HUES64 (cell line): Measurements from ENCODE around the gene SH3BP4.

Experiments
- H3K27ac ChIP-seq: 2 replicates; pipeline ENCODE4 v1.7.0; 2013; ENCODE audit warnings: low read depth, low read length, inconsistent platforms
- H3K27me3 ChIP-seq: 2 replicates; pipeline ENCODE4 v1.6.1; 2013; ENCODE audit warnings: mild to moderate bottlenecking, low read length; ENCODE audit not compliant: insufficient read depth
- H3K36me3 ChIP-seq: 2 replicates; pipeline ENCODE4 v1.6.1; 2013; ENCODE audit warnings: mild to moderate bottlenecking, low read length; ENCODE audit not compliant: insufficient read depth
- H3K4me1 ChIP-seq: 2 replicates; pipeline ENCODE4 v1.6.1; 2013; ENCODE audit warnings: mild to moderate bottlenecking, low read length, moderate library complexity; ENCODE audit not compliant: insufficient read depth
- H3K4me3 ChIP-seq: 2 replicates; pipeline ENCODE4 v1.5.1; 2013; ENCODE audit warnings: mild to moderate bottlenecking, low read length, moderate library complexity
- H3K9ac ChIP-seq: 2 replicates; pipeline ENCODE4 v1.6.1; 2013; ENCODE audit warnings: mild to moderate bottlenecking, low read depth, low read length
- H3K9me3 ChIP-seq: 2 replicates; pipeline ENCODE4 v1.6.1; 2013; ENCODE audit warnings: low read depth, low read length; ENCODE audit not compliant: insufficient read depth
- WGBS: fragments of 150-250, 120-280 bp; methylation state at CpG from one replicate; pipeline ENCODE4 v1.1.7; 2013; ENCODE audit warnings: missing lambda C conversion rate; 5-methylcytosine and 5-hydroxymethylcytosine counted together

SH3BP4 gene

DNA sequence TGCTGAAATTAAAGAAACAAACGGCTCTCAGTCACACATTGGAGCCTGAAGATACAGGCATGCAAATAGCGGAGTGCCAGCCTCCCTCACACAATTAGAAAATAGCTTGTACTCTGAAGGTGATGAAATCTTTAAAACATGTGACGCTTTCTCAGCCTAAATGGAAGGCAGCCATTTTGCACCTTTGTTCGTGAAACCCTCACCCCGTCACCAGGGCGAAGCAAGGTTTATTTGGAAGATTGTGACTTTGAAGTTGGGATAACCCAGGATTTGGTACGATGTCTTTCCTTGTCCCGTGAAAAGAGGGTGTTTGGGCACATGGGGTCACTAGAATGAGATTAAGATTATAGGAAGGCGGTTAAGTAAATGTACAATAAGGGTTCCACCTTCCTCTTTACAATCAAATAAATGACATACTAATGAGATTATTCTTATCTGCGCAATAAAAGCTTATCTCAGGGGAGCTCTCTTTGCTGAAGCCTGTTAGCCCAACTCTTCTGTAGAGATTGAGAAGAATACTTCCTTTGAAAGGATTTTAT lies 4.2 kb downstream of the SH3BP4 start:
- Histone ChIP-seq H3K9ac (no peak overlapping the region), H3K4me3 (no peak overlapping the region), H3K4me1 (peaks cover 69% of the 10 kb centered on the region), H3K36me3 (no peaks in the 10 kb centered on the region; the same call in 1 of the 2 replicates), H3K9me3 (no peaks in the 10 kb centered on the region), H3K27me3 (peaks cover 11% of the 10 kb centered on the region), H3K27ac (no peak overlapping the region)
- WGBS: 84% methylated on average over 9 of the region's 10 CpGs

GRCh38 chr2:234957834-234958135 lies 6.0 kb downstream of the SH3BP4 start:
- Histone ChIP-seq H3K36me3 (no peaks in the 10 kb centered on the region; the same call in 1 of the 2 replicates), H3K4me1 (peaks cover 69% of the 10 kb centered on the region), H3K27ac (no peak overlapping the region), H3K27me3 (peaks cover 8% of the 10 kb centered on the region), H3K9me3 (no peaks in the 10 kb centered on the region), H3K9ac (no peak overlapping the region), H3K4me3 (no peak overlapping the region)
- WGBS: 63% methylated on average over 3 of the region's 3 CpGs

- H3K9ac ChIP-seq: no peak overlapping the region
Observed at GRCh38 chr2:234958311-234958710, 6.5 kb downstream of the SH3BP4 start.

DNA sequence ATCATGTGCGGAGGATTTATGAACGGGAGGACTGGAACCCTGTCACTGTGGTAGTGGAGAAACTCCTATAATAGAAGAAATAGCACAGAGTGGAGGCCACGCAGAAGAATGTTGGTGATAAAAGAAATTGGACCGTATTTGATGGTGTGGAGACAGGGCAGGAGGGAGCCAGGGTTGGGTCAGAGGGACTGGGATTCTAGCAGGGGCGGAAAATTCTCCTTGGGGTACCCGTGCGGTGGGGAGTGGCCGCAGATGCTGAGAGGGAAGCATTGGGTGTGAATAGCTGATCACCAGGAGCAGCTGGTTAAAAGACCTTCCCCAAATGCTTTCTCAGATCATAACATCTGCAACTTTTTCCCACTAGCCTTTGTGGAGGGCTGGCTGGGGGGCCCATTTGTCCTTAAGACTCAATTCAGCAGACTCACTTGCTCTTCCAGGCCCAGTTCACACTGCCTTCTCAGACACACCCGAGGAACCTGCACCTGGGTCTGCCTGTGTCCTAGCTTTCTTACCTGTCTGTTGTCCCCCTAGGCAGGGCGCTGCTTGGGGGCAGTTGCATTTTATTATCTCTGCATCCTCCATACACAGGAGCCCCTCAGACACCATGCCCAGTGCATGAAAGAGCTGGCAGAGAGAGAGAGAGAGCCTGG lies 7.1 kb downstream of the SH3BP4 start:
- Histone ChIP-seq H3K36me3 (no peaks in the 10 kb centered on the region; the same call in 1 of the 2 replicates), H3K9ac (no peak overlapping the region), H3K27me3 (no peaks in the 10 kb centered on the region), H3K27ac (no peak overlapping the region), H3K4me1 (peaks cover 59% of the 10 kb centered on the region), H3K9me3 (no peaks in the 10 kb centered on the region), H3K4me3 (no peak overlapping the region)
- 93% methylated on average over 10 of the region's 10 CpGs for WGBS

More at GRCh38 chr2:234958311-234958710, 6.5 kb downstream of the SH3BP4 start:
- Histone ChIP-seq H3K27me3 (peaks cover 3% of the 10 kb centered on the region; the same call in 1 of the 2 replicates), H3K4me3 (no peak overlapping the region), H3K9me3 (no peaks in the 10 kb centered on the region), H3K4me1 (peaks cover 65% of the 10 kb centered on the region), H3K36me3 (no peaks in the 10 kb centered on the region; the same call in 1 of the 2 replicates), H3K27ac (no peak overlapping the region)
- WGBS: 86% methylated on average over 5 of the region's 5 CpGs

- Histone ChIP-seq H3K9ac (no peak overlapping the region), H3K36me3 (no peaks in the 10 kb centered on the region; the same call in 1 of the 2 replicates), H3K9me3 (no peaks in the 10 kb centered on the region), H3K4me1 (peaks cover 45% of the 10 kb centered on the region), H3K4me3 (no peak overlapping the region), H3K27me3 (no peaks in the 10 kb centered on the region), H3K27ac (no peak overlapping the region)
- 84% methylated on average over 12 of the region's 13 CpGs for WGBS
Observed at GRCh38 chr2:234960175-234961088, 8.6 kb downstream of the SH3BP4 start.

GRCh38 chr2:234961784-234962183 lies 10.0 kb downstream of the SH3BP4 start:
- no peak overlapping the region for H3K4me3 ChIP-seq
- no peaks in the 10 kb centered on the region for H3K36me3 ChIP-seq
- no peak overlapping the region for H3K9ac ChIP-seq
- peaks cover 32% of the 10 kb centered on the region for H3K4me1 ChIP-seq
- H3K27ac ChIP-seq: no peak overlapping the region
- WGBS: 95% methylated on average over 2 of the region's 2 CpGs
- H3K9me3 ChIP-seq: no peaks in the 10 kb centered on the region
- H3K27me3 ChIP-seq: no peaks in the 10 kb centered on the region

DNA sequence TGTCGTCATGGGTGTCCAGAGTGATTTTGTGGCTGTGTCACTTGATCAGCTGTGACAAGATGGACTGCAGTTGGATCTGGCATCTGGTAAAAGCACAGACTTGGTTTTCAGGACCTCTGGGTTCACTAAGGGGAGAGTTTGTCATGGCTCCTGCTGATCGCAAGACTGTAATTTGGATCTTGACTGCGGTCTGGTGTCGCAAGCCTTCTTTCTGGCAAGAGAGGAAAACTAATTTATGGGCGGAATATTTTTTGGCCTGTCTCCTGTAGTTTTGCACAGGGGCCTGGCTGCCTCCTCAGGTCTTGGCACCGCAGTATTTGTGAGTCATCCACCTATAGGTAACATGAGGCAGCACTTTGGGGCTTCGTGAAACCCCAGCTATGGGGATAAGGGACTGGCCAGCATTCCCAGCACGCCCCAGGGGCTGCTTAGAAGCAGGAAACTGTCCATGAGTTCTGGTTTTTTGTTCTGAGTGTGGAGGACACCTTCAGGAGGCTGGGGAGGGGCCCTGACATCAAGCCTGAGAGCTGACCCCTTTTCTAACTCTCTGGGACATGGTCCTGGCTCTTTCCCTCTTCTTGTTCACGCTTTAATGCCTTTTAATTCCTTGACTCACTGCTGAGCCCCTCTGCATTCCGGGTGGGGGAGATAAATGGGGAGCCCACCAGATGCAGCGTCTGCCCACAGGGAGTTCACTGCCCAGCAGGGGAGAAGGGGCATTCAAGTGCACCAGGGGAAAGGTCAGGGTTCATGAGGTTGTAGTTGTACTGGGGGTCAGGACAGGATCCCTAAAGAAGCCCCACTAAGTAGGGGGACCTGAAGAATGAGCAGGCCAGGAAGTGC lies 12.2 kb downstream of the SH3BP4 start:
- Histone ChIP-seq H3K27ac (no peak overlapping the region), H3K4me3 (no peak overlapping the region)

GRCh38 chr2:234964631-234965461 lies 13.0 kb downstream of the SH3BP4 start:
- Histone ChIP-seq H3K4me3 (no peak overlapping the region), H3K36me3 (peaks cover 2% of the 10 kb centered on the region; the same call in 1 of the 2 replicates), H3K9me3 (no peaks in the 10 kb centered on the region), H3K9ac (no peak overlapping the region), H3K27me3 (no peaks in the 10 kb centered on the region), H3K4me1 (peaks cover 31% of the 10 kb centered on the region), H3K27ac (no peak overlapping the region)
- WGBS: 79% methylated on average over 18 of the region's 18 CpGs

More for the DNA sequence above, 12.2 kb downstream of the SH3BP4 start:
- WGBS: 89% methylated on average over 11 of the region's 11 CpGs
- Histone ChIP-seq H3K36me3 (no peaks in the 10 kb centered on the region), H3K9ac (no peak overlapping the region), H3K27me3 (no peaks in the 10 kb centered on the region), H3K9me3 (no peaks in the 10 kb centered on the region), H3K4me1 (peaks cover 23% of the 10 kb centered on the region)

GRCh38 chr2:234966340-234966739 lies 14.5 kb downstream of the SH3BP4 start:
- no peak overlapping the region for H3K4me3 ChIP-seq
- WGBS: 98% methylated on average over 6 of the region's 6 CpGs
- no peak overlapping the region for H3K27ac ChIP-seq
- H3K9ac ChIP-seq: no peak overlapping the region
- H3K4me1 ChIP-seq: peaks cover 27% of the 10 kb centered on the region
- H3K27me3 ChIP-seq: no peaks in the 10 kb centered on the region
- peaks cover 10% of the 10 kb centered on the region for H3K36me3 ChIP-seq
- H3K9me3 ChIP-seq: no peaks in the 10 kb centered on the region

DNA sequence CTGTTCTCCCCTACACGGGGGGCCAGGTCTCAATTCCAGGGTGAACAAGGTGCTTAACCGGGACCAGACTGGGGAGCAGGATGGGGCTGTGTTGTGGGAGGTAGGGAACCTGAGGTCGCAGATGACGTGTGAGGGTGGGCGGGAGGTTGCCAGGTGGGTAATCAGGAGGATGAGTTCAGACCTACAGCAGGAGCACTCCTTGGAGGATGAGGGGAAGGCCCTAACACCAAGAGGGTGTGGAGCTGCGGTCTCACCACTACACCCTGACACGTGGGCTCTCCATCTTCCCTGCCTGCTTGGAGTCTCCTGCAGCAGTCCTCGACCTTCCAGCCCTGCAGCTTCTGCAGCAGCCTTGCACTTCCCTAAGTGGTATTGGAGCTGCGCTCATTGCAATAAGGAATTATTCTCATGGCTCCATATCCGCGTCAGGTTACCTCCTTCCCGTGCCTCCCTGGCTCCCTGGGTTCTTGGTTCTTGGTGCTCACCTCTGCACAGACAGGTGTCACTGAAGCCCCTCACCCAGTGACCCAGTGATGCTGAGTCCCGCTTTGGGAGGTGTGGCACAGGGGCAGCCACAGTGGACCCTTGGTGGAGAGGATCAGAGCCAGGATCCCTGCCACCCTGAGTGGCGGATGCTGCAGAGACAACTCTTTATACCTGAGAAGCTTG lies 15.5 kb downstream of the SH3BP4 start:
- 91% methylated on average over 14 of the region's 14 CpGs for WGBS
- no peak overlapping the region for H3K9ac ChIP-seq
- no peaks in the 10 kb centered on the region for H3K9me3 ChIP-seq
- H3K4me1 ChIP-seq: peaks cover 29% of the 10 kb centered on the region
- no peak overlapping the region for H3K4me3 ChIP-seq
- H3K36me3 ChIP-seq: peaks cover 10% of the 10 kb centered on the region
- H3K27ac ChIP-seq: no peak overlapping the region
- H3K27me3 ChIP-seq: no peaks in the 10 kb centered on the region
